ENCODE results near the gene DDX59.

DDX59 gene

GRCh38 chr1:200646515-200646914, 23.2 kb downstream of the DDX59 start:
- TF ChIP-seq ELF4 (IDR thresholded peaks at IDR 0.05), result no peak
- no peak for TF ChIP-seq SUZ12 (IDR thresholded peaks at IDR 0.05)
- TF ChIP-seq FOXM1 (IDR thresholded peaks at IDR 0.05; ENCODE audit: borderline replicate concordance), result no peak
- TF ChIP-seq FOXA1 (IDR thresholded peaks at IDR 0.05), result no peak
- TF ChIP-seq L3MBTL2 (conservative IDR thresholded peaks at IDR 0.05), result no peak
- no peak for TF ChIP-seq SP1 (IDR thresholded peaks at IDR 0.05)
- TF ChIP-seq HDGF (IDR thresholded peaks at IDR 0.05; ENCODE audit: borderline replicate concordance), result no peak
- TF ChIP-seq ARNT (IDR thresholded peaks at IDR 0.05), result no peak
- no peak for TF ChIP-seq TARDBP (IDR thresholded peaks at IDR 0.05)
- TF ChIP-seq FOXK2 (IDR thresholded peaks at IDR 0.05), result no peak
- CTCF ChIA-PET, result no interaction called here
- no peak for DNase-seq (ENCODE audit: extremely low spot score)
- POLR2A ChIA-PET, result no interaction called here

- ChIA-PET POLR2A (interaction anchor here (1.1 kb wide), 1 partner anchor 25 kb away, joined by 3 read pairs; no protein-coding TSS in a partner anchor), CTCF (no interaction called here)
- no peak for DNase-seq (ENCODE audit: extremely low spot score)
- TF ChIP-seq SP1 (IDR thresholded peaks at IDR 0.05), result no peak
- TF ChIP-seq SUZ12 (IDR thresholded peaks at IDR 0.05), result no peak
- TF ChIP-seq FOXK2 (IDR thresholded peaks at IDR 0.05), result no peak
- TF ChIP-seq ELF4 (IDR thresholded peaks at IDR 0.05), result no peak
- TF ChIP-seq LEF1 (IDR thresholded peaks at IDR 0.05; ENCODE audit: borderline replicate concordance), result no peak
- no peak for TF ChIP-seq CTBP1 (IDR thresholded peaks at IDR 0.05; ENCODE audit: borderline replicate concordance)
- TF ChIP-seq TARDBP (IDR thresholded peaks at IDR 0.05), result no peak
- TF ChIP-seq ZNF384 (IDR thresholded peaks at IDR 0.05), result no peak
Measured at GRCh38 chr1:200644021-200644420, 25.7 kb downstream of the DDX59 start.

- CTCF ChIA-PET, result no interaction called here
- POLR2A ChIA-PET, result interaction anchor here (1.2 kb wide), 1 partner anchor 27 kb away, joined by 6 read pairs; the partner anchor contains the start of gene DDX59
Measured at GRCh38 chr1:200642481-200642880, 27.2 kb downstream of the DDX59 start.

GRCh38 chr1:200640963-200641401, 28.7 kb downstream of the DDX59 start:
- DNase-seq (ENCODE audit: extremely low spot score), result no peak
- POLR2A ChIA-PET, result no interaction called here

More at GRCh38 chr1:200642481-200642880, 27.2 kb downstream of the DDX59 start:
- TF ChIP-seq CTBP1 (IDR thresholded peaks at IDR 0.05; ENCODE audit: borderline replicate concordance) (no peak), BHLHE40 (IDR thresholded peaks at IDR 0.05; ENCODE audit: borderline replicate concordance) (no peak)
- no peak for DNase-seq (ENCODE audit: extremely low spot score)

GRCh38 chr1:200640373-200640962, 29.2 kb downstream of the DDX59 start:
- POLR2A ChIA-PET, result no interaction called here
- CTCF ChIA-PET, result no interaction called here
- DNase-seq (ENCODE audit: extremely low spot score), result no peak
- TF ChIP-seq FOXA1 (IDR thresholded peaks at IDR 0.05), result no peak
- TF ChIP-seq ARNT (IDR thresholded peaks at IDR 0.05), result no peak
- no peak for TF ChIP-seq HDGF (IDR thresholded peaks at IDR 0.05; ENCODE audit: borderline replicate concordance)
- no peak for TF ChIP-seq ELF4 (IDR thresholded peaks at IDR 0.05)
- no peak for TF ChIP-seq FOXM1 (IDR thresholded peaks at IDR 0.05; ENCODE audit: borderline replicate concordance)
- no peak for TF ChIP-seq L3MBTL2 (conservative IDR thresholded peaks at IDR 0.05)
- TF ChIP-seq TARDBP (IDR thresholded peaks at IDR 0.05), result no peak
- no peak for TF ChIP-seq BHLHE40 (IDR thresholded peaks at IDR 0.05; ENCODE audit: borderline replicate concordance)
- no peak for TF ChIP-seq ZNF384 (IDR thresholded peaks at IDR 0.05)
- no peak for TF ChIP-seq CTBP1 (IDR thresholded peaks at IDR 0.05; ENCODE audit: borderline replicate concordance)
- no peak for TF ChIP-seq SP1 (IDR thresholded peaks at IDR 0.05)
- TF ChIP-seq NFRKB (IDR thresholded peaks at IDR 0.05), result no peak
- TF ChIP-seq SUZ12 (IDR thresholded peaks at IDR 0.05), result no peak
- no peak for TF ChIP-seq FOXK2 (IDR thresholded peaks at IDR 0.05)
- no peak for TF ChIP-seq PKNOX1 (IDR thresholded peaks at IDR 0.05)

More at GRCh38 chr1:200640963-200641401, 28.7 kb downstream of the DDX59 start:
- CTCF ChIA-PET, result no interaction called here
- TF ChIP-seq FOXK2 (IDR thresholded peaks at IDR 0.05), result no peak
- TF ChIP-seq CTBP1 (IDR thresholded peaks at IDR 0.05; ENCODE audit: borderline replicate concordance), result no peak
- no peak for TF ChIP-seq BHLHE40 (IDR thresholded peaks at IDR 0.05; ENCODE audit: borderline replicate concordance)
- no peak for TF ChIP-seq LEF1 (IDR thresholded peaks at IDR 0.05; ENCODE audit: borderline replicate concordance)
- TF ChIP-seq FOXA1 (IDR thresholded peaks at IDR 0.05), result no peak
- TF ChIP-seq L3MBTL2 (conservative IDR thresholded peaks at IDR 0.05), result no peak
- TF ChIP-seq FOXM1 (IDR thresholded peaks at IDR 0.05; ENCODE audit: borderline replicate concordance), result no peak
- no peak for TF ChIP-seq ELF4 (IDR thresholded peaks at IDR 0.05)
- no peak for TF ChIP-seq NFRKB (IDR thresholded peaks at IDR 0.05)
- TF ChIP-seq HDGF (IDR thresholded peaks at IDR 0.05; ENCODE audit: borderline replicate concordance), result no peak
- no peak for TF ChIP-seq SP1 (IDR thresholded peaks at IDR 0.05)
- no peak for TF ChIP-seq TARDBP (IDR thresholded peaks at IDR 0.05)
- TF ChIP-seq ZNF384 (IDR thresholded peaks at IDR 0.05), result no peak
- TF ChIP-seq PKNOX1 (IDR thresholded peaks at IDR 0.05), result no peak
- TF ChIP-seq SUZ12 (IDR thresholded peaks at IDR 0.05), result no peak
- TF ChIP-seq ARNT (IDR thresholded peaks at IDR 0.05), result no peak

GRCh38 chr1:200638073-200638472, 31.6 kb downstream of the DDX59 start:
- POLR2A ChIA-PET, result no interaction called here
- CTCF ChIA-PET, result no interaction called here
- TF ChIP-seq PKNOX1 (IDR thresholded peaks at IDR 0.05), result no peak
- no peak for TF ChIP-seq CTBP1 (IDR thresholded peaks at IDR 0.05; ENCODE audit: borderline replicate concordance)
- TF ChIP-seq SUZ12 (IDR thresholded peaks at IDR 0.05), result no peak
- no peak for TF ChIP-seq SP1 (IDR thresholded peaks at IDR 0.05)
- no peak for TF ChIP-seq ELF4 (IDR thresholded peaks at IDR 0.05)
- no peak for TF ChIP-seq L3MBTL2 (conservative IDR thresholded peaks at IDR 0.05)
- TF ChIP-seq ZNF384 (IDR thresholded peaks at IDR 0.05), result no peak
- TF ChIP-seq TARDBP (IDR thresholded peaks at IDR 0.05), result no peak
- TF ChIP-seq FOXA1 (IDR thresholded peaks at IDR 0.05), result no peak
- DNase-seq (ENCODE audit: extremely low spot score), result no peak
